Calu3 (cell line): Measurements from ENCODE around the gene CDR2. TPM values are rescaled to one million over a fixed set of nuclear protein-coding genes. Genes with fewer than 3 reads are reported as not detected.

ENCODE experiments used
- BruUV-seq: library from RNA; stranded (reverse); fragments of 400-500 nt; replicated peaks from 2 replicates; lab custom pipeline; 2021; lab: Mats Ljungman, UMichigan
- CTCF ChIA-PET: fragments of 300-600 bp; sonication (Branson Sonifier 250); formaldehyde crosslinking; loops from one replicate; lab custom pipeline; 2022; ENCODE audit warnings: antibody characterized with exemption; lab: Charles Lee
- DNase-seq: peaks from one replicate; pipeline ENCODE4 v3.0.0; 2022
- H3K27ac Mint-ChIP-seq: one replicate; pipeline ENCODE4 v1.8.0; 2022; ENCODE audit warnings: mixed read lengths; ENCODE audit not compliant: unreplicated experiment
- H3K27me3 Mint-ChIP-seq: one replicate; pipeline ENCODE4 v1.8.0; 2022; ENCODE audit warnings: mixed read lengths; ENCODE audit not compliant: unreplicated experiment
- H3K36me3 Mint-ChIP-seq: one replicate; pipeline ENCODE4 v1.8.0; 2022; ENCODE audit warnings: mild to moderate bottlenecking, moderate library complexity, mixed read lengths; ENCODE audit not compliant: insufficient read depth, unreplicated experiment
- H3K4me1 Mint-ChIP-seq: one replicate; pipeline ENCODE4 v1.8.0; 2022; ENCODE audit warnings: mild to moderate bottlenecking, low read depth, mixed read lengths; ENCODE audit not compliant: unreplicated experiment
- H3K4me3 Mint-ChIP-seq: one replicate; pipeline ENCODE4 v1.8.0; 2022; ENCODE audit warnings: mild to moderate bottlenecking, low read depth, moderate library complexity, mixed read lengths; ENCODE audit not compliant: unreplicated experiment
- H3K9me3 Mint-ChIP-seq: one replicate; pipeline ENCODE4 v1.8.0; 2022; ENCODE audit warnings: low read depth, mixed read lengths; ENCODE audit not compliant: unreplicated experiment
- intact Hi-C: fragments of 100-400 bp; cut with micrococcal nuclease; formaldehyde crosslinking; loops from one replicate; pipeline ENCODE4 v1.10.0; 2022; ENCODE audit not compliant: unreplicated experiment
- total RNA-seq: library from RNA; stranded (reverse); gene quantifications from 2 replicates; pipeline ENCODE4 v1.2.3, GENCODE V29; 2022
- TF ChIP-seq, protein P1 (sequence below): fragments of 200-600 bp; IDR thresholded peaks from one replicate; pipeline ENCODE4 v1.8.0; 2022; ENCODE audit warnings: antibody characterized with exemption; ENCODE audit not compliant: unreplicated experiment

The CDR2 gene
- total RNA-seq, 1 experiment from 2014 or later, result 78.9 TPM

DNA sequence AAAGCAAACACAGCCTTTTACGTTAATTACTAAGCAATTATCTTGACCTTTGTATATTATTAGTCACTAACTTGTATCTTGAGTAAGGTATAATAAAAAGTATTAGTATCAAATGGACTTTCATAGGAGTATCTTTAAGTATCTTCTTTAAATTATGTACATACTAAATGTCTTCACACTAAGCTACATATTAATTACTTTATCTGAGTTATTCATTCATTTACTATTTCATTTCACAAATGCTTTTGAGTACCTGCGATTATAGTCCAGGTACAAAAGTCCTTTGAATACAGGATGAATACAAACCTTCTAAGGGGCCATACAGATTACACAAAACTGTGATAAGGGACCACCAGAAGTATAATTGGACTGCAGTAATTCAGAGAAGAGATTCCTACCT, 33.1 kb upstream of the CDR2 start:
- H3K36me3 Mint-ChIP-seq, result peaks cover 18% of the 10 kb centered on the region
- H3K27ac Mint-ChIP-seq, result no peak overlapping the region
- H3K9me3 Mint-ChIP-seq, result no peaks in the 10 kb centered on the region
- BruUV-seq, result no TSS peak
- peaks cover 19% of the 10 kb centered on the region for H3K4me1 Mint-ChIP-seq
- intact Hi-C loops, result no loop called here
- TF ChIP-seq, protein P1, sequence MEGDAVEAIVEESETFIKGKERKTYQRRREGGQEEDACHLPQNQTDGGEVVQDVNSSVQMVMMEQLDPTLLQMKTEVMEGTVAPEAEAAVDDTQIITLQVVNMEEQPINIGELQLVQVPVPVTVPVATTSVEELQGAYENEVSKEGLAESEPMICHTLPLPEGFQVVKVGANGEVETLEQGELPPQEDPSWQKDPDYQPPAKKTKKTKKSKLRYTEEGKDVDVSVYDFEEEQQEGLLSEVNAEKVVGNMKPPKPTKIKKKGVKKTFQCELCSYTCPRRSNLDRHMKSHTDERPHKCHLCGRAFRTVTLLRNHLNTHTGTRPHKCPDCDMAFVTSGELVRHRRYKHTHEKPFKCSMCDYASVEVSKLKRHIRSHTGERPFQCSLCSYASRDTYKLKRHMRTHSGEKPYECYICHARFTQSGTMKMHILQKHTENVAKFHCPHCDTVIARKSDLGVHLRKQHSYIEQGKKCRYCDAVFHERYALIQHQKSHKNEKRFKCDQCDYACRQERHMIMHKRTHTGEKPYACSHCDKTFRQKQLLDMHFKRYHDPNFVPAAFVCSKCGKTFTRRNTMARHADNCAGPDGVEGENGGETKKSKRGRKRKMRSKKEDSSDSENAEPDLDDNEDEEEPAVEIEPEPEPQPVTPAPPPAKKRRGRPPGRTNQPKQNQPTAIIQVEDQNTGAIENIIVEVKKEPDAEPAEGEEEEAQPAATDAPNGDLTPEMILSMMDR, result no peak
- no peak overlapping the region for H3K4me3 Mint-ChIP-seq
- CTCF ChIA-PET, result interaction anchor here (0.5 to 1.0 kb wide), 4 partner anchors 21 to 298 kb away, joined by 3 to 5 read pairs (median 4); no protein-coding TSS in a partner anchor
- DNase-seq, result no peak
- no peaks in the 10 kb centered on the region for H3K27me3 Mint-ChIP-seq

DNA sequence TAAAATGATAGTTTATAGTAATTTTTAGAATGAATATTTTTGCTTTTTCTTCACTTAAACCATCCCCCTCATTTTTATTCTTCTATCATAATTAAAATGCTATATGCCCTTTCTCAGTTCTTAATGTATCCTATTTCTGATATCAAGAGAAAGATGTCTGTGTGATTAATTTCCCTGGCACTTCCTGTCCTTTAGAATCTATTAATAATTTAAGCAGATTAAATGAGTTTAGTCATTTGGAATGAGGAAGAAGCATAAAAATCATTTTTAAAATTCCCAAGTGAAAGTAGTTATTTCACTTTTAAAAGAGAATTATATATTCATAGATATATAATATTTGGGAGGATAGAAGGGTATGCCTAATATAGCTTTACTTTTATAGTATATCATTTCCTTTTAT, 27.8 kb upstream of the CDR2 start:
- CTCF ChIA-PET, result interaction anchor here (0.6 to 1.7 kb wide), 3 partner anchors 25 to 69 kb away, joined by 3 to 5 read pairs (median 3); no protein-coding TSS in a partner anchor
- Mint-ChIP-seq H3K4me3 (peak overlapping the region; percentile 41), H3K36me3 (peaks cover 20% of the 10 kb centered on the region), H3K9me3 (peaks cover 2% of the 10 kb centered on the region), H3K27me3 (no peaks in the 10 kb centered on the region), H3K27ac (peak overlapping the region; percentile 97), H3K4me1 (peaks cover 58% of the 10 kb centered on the region)
- DNase-seq, result no peak
- no TSS peak for BruUV-seq
- intact Hi-C loops, result loop anchor here (2.0 kb wide), 1 partner anchor 33 kb away; no protein-coding TSS in a partner anchor
- TF ChIP-seq, protein P1, result no peak

DNA sequence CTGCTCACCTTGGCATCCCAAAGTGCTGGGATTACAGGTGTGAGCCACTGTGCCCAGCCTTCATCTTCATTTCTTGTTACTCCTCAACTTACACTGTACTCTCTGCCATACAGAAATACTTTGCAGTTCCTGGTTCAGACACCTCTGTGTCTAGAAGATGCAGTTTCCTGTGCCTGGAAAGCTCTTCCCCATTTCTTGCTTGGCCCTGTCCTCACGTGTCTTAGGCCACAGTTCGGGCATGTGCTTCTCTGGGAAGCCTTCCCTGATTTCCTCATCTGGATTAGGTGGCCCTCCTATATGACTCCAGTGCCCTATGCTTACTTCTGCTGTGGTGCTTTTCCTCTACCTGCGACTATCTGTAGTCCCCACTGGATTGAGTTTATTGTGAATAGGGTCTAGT, 26.5 kb upstream of the CDR2 start:
- BruUV-seq, result no TSS peak
- no peak overlapping the region for H3K4me3 Mint-ChIP-seq
- TF ChIP-seq, protein P1, result no peak
- DNase-seq, result no peak
- peaks cover 2% of the 10 kb centered on the region for H3K9me3 Mint-ChIP-seq
- CTCF ChIA-PET, result interaction anchor here (0.8 kb wide), 1 partner anchor 26 kb away, joined by 3 read pairs; no protein-coding TSS in a partner anchor
- no peaks in the 10 kb centered on the region for H3K27me3 Mint-ChIP-seq
- peaks cover 13% of the 10 kb centered on the region for H3K36me3 Mint-ChIP-seq
- intact Hi-C loops, result no loop called here
- H3K4me1 Mint-ChIP-seq, result peaks cover 62% of the 10 kb centered on the region
- peak overlapping the region; percentile 97 for H3K27ac Mint-ChIP-seq

DNA sequence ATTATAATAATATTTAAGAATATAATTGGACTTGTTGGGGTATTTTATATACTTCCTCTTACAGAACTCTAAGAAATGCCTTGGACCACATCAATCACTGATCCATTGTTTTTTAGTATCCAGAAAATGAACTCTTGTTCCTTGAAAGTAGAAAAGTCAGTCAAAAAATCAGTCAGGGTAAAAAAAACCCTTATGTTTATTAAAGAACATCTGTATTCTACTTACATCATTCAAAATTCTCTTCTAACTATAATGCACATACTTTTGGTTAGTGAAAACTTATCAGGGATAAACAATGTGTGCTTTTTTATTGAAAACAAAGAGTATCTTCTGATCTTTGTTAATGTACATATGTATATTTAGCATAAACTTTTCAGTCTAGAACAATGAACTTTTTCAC, 23.5 kb upstream of the CDR2 start:
- H3K4me3 Mint-ChIP-seq, result no peak overlapping the region
- BruUV-seq, result no TSS peak
- intact Hi-C loops, result loop anchor here (1.0 kb wide), 1 partner anchor 24 kb away; the partner anchor contains the start of gene CDR2
- CTCF ChIA-PET, result interaction anchor here (0.5 to 1.2 kb wide), 5 partner anchors 21 to 386 kb away, joined by 3 to 8 read pairs (median 4); no protein-coding TSS in a partner anchor
- no peaks in the 10 kb centered on the region for H3K27me3 Mint-ChIP-seq
- H3K27ac Mint-ChIP-seq, result peak overlapping the region; percentile 57
- TF ChIP-seq, protein P1, result no peak
- H3K4me1 Mint-ChIP-seq, result peaks cover 47% of the 10 kb centered on the region
- peaks cover 2% of the 10 kb centered on the region for H3K9me3 Mint-ChIP-seq
- peaks cover 12% of the 10 kb centered on the region for H3K36me3 Mint-ChIP-seq
- no peak for DNase-seq
